ENCODE results near the gene DEFB108B. TPM values are rescaled to one million over a fixed set of nuclear protein-coding genes. Genes with fewer than 3 reads are reported as not detected.
"Not testable (repeated sequence)": the region's sequence is repeated elsewhere in the genome, so short reads cannot be mapped to it uniquely, and the experiment has no call there.

DEFB108B gene
- total RNA-seq = not detected

GRCh38 chr11:71832811-71833210 is at the start of gene DEFB108B:
Gene DEFB108B, plus strand, starts transcription at chr11:71833200. Its CDS starts 0 bp downstream, at chr11:71833200.
- DNase-seq (ENCODE audit: low spot score) = not testable (repeated sequence)

- not testable (repeated sequence) for DNase-seq (ENCODE audit: low spot score)
Observed at GRCh38 chr11:71786114-71786847, 46.7 kb upstream of the DEFB108B start.

DNA sequence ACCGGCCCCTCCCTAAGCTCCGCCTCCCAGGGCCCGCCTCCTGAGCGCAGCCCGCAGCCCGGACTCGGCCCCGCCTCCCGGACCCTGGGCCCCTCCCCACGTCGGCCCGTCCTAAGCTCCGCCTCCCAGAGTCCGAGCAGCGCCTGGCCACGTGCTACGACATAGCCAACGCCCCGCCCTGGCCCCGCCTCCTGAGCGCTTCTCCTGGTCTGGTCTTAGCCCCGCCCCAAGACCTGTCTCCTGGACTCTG is 46.2 kb upstream of the DEFB108B start:
- DNase-seq (ENCODE audit: low spot score) = peak; percentile 100

DNA sequence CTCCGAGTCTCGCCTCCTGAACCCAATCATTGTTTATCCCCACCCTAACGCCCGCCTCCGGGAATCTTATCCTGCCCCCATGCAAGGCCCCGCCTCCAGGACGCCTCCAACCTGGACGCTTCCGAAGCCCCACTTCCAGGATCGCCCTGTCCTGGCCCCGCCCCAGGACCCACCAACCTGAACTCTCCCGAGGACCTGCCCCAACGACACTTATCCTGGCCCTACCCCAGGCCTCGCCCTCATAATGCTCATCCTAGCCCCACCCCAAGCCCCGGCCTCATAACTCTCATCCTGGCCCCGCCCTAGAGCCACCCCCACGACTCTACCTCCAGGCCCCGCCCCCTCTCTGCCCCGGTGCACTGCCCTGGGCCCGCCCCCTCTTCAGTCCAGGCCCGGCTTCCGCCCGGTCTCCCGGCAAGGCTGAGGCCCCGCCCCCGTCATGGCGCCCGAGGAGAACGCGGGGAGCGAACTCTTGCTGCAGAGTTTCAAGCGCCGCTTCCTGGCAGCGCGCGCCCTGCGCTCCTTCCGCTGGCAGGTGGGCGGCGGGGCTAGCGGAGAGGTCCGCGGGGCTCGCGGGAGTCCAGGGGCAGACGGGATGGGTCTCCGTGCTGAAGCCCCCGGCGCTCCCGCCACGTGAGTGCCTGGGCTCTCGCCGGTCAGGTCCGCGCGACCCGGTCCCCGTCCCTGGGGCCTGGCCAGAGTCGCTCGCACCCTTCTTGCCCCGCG is 45.7 kb upstream of the DEFB108B start:
- DNase-seq (ENCODE audit: low spot score) = peak; percentile 54

DNA sequence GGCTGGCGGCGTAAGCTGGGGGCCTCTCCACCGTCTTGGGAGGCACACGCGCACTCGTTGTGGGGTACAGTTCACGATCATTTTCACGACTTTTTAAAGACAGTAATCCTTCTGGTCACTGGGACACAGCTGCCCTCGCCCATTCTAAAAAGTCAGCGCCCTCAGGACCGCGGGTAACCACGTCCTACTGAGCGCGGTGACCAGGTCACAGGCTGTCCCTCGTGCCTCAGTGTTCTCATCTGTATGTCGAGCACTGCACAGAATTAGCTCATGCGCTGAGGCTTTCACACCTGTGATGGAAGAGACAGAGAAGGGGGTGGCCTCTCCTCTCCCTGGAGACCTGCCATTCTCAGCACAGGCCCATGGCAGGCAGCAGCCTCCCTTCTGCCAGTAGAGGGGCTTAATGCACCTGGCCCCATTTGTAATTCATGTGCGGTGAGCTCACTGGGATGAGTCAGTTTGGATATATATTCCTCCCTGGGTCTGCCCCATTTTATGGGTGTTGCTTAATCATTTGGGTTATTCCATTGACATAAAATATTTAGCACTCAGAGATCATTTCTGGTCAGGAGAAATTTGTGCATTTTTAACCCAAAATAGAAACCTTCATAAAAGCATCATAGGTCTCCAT is 45.1 kb upstream of the DEFB108B start:
- not testable (repeated sequence) for DNase-seq (ENCODE audit: low spot score)

GRCh38 chr11:71789444-71790196 is 43.4 kb upstream of the DEFB108B start:
- not testable (repeated sequence) for DNase-seq (ENCODE audit: low spot score)

DNA sequence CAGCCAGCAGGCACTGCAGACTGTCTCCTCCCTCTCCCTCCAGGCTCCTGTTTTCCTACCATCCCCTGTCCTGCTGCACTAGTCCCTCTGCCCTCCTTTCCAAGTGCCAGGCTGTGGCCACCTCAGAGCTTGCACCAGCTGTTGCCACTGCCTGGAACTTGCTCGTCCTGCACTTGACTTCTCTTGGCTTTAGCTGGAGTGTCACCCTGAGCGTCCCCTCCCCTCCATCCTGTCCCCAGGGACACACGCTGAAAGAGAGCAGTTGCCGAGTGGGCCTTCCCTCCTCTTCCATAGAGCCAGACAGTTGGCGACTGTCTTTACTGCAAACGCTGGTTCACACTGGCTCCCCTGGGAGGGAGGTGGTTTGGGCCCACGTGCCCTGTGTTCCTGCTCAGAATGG is 41.9 kb upstream of the DEFB108B start:
- DNase-seq (ENCODE audit: low spot score) = not testable (repeated sequence)

DNA sequence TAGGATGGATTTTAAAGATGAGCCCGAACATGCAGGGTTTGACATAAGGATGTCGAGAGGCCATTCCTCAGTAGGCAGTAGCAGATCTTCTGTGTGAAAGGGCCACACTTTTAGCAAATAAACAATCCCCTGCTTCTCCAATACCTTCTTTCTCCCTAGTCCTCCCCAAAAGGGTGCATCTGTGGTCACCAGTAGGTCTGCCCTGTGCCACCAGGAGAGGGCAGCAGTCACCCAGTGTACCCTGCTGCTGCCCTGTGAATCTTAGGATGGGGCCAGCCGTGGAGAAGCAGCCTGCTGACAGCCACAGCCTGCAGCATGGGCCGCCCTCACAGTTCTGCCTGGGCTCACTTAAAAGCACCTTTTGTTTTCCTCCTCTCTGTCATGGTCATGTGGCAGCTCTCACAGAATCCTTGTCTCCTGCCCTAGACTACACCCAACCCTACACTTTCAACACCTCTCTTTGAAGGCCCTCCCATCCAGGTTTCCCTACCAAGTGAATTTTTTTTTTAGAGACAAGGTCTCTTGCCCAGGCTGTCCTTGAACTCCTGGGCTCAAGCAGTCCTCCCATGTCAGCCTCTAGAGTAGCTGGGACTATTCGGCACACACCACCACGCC is 40.3 kb upstream of the DEFB108B start:
- DNase-seq (ENCODE audit: low spot score) = not testable (repeated sequence)

DNA sequence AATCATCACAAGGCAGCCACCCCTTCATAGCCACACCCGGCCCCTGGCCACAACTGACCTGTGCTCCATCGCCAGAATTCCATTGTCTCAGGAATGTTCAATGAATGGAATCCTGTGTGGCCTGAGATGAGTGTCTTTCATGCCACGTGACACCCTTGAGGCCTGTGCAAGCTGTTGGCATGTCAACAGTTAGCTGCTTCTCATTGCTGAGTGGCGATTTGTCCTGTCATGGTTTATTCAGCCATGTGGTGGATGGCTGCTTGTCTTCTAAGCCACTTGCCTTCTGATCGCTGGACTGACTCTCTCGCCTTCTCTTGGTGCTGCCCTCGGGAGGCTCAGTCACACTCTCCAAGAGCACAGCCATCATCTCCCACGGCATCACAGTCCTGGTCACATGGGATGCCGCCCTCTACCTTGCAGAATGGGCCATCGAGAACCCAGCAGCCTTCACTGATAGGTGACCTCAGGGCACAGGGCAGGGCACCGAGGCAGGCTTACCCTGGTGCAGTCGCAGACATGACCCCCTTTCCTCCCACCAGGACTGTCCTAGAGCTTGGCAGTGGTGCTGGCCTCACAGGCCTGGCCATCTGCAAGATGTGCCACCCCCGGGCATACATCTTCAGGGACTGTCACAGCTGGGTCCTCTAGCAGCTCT is 38.5 kb upstream of the DEFB108B start:
- DNase-seq (ENCODE audit: low spot score) = not testable (repeated sequence)

GRCh38 chr11:71795236-71795635 is 37.8 kb upstream of the DEFB108B start:
- not testable (repeated sequence) for DNase-seq (ENCODE audit: low spot score)

DNA sequence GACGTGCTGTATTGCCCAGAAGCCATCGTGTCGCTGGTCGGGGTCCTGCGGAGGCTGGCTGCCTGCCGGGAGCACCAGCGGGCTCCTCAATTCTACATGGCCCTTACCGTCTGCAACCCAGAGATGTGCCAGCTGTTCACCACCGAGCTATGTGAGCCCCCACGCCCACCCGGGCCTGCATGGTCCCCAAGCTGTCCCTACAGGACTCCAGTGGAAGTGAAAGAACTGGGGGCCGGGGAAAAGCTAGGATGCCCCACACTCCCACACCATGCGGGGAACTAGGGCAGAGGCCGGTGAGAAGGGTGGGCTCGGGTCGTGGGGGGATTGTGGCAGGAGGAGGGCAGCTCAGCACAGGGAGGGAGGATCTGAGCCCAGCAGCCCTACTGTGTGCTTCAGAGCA is 37.0 kb upstream of the DEFB108B start:
- DNase-seq (ENCODE audit: low spot score) = not testable (repeated sequence)

DNA sequence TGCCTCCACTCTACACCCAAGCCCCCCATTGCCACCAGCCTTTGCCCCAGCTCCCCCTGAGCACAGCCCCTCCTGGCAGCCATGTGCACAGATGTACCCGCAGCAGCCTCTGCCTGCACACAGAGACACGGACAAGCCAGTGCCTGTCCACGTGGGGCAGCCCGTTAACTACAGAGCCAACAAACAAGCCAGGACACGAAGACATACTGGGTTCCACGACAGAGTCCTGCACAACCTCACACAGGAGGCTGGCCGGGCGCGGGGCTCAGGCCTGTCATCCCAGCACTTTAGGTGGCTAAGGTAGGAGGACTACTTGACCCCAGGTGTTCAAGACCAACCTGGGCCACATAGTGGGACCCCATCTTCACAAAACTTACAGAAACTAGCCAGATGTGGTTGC is 36.2 kb upstream of the DEFB108B start:
- DNase-seq (ENCODE audit: low spot score) = not testable (repeated sequence)

- DNase-seq (ENCODE audit: low spot score) = not testable (repeated sequence)
Observed at GRCh38 chr11:71799556-71800128, 33.4 kb upstream of the DEFB108B start.

GRCh38 chr11:71800335-71800953 is 32.6 kb upstream of the DEFB108B start:
- DNase-seq (ENCODE audit: low spot score) = peak; percentile 67

GRCh38 chr11:71801026-71801425 is 32.0 kb upstream of the DEFB108B start:
- DNase-seq (ENCODE audit: low spot score) = not testable (repeated sequence)

- not testable (repeated sequence) for DNase-seq (ENCODE audit: low spot score)
Observed at GRCh38 chr11:71802874-71803273, 30.1 kb upstream of the DEFB108B start.

- DNase-seq (ENCODE audit: low spot score) = not testable (repeated sequence)
Observed at GRCh38 chr11:71804158-71804947, 28.6 kb upstream of the DEFB108B start.

GRCh38 chr11:71812529-71812928 is 20.5 kb upstream of the DEFB108B start:
- not testable (repeated sequence) for DNase-seq (ENCODE audit: low spot score)

All from ureter (tissue), 1 donor.